ENCODE measurements around the gene ZBTB21. TPM values are rescaled to one million over a fixed set of nuclear protein-coding genes. Genes with fewer than 3 reads are reported as not detected.
A peak's percentile ranks its signal among the peaks of the same experiment; 100 is the strongest.

The ZBTB21 gene
- total and polyA plus RNA-seq, 9 of the 15 experiments (the other 6 are each of a cell fraction or from before 2014, with no cell fraction given) = 2.2 to 15.2 (median 8.7) TPM

GRCh38 chr21:41953831-41954653 is 56.1 kb downstream of the ZBTB21 start, which contains the start of gene C2CD2 (continued):
- TF ChIP-seq MYC (IDR thresholded peaks at IDR 0.05; ENCODE audit: low read depth, low read length) = peak; percentile 95
- TF ChIP-seq MYC (CRISPR knock-in tag; IDR thresholded peaks at IDR 0.05; ENCODE audit: borderline replicate concordance, low read depth) = no peak
- 0 out of 2 replicates have a peak, but pooled peaks have one; percentile 56 for TF ChIP-seq ZFPM2 (CRISPR knock-in tag; IDR thresholded peaks at IDR 0.05)
- no peak for TF ChIP-seq BACH1 (tag; IDR thresholded peaks at IDR 0.05)
- no peak for TF ChIP-seq MYNN (IDR thresholded peaks at IDR 0.05)
- TF ChIP-seq MYNN (CRISPR knock-in tag; IDR thresholded peaks at IDR 0.05) = no peak
- TF ChIP-seq ATF4 (CRISPR knock-in tag; IDR thresholded peaks at IDR 0.05) = no peak
- TF ChIP-seq CBX8 (IDR thresholded peaks at IDR 0.05; ENCODE audit: borderline replicate concordance, extremely low read depth, low read depth, low read length, poor library complexity, severe bottlenecking) = no peak
- TF ChIP-seq ILF3 (IDR thresholded peaks at IDR 0.05; ENCODE audit: borderline replicate concordance) = no peak
- TF ChIP-seq FOS (IDR thresholded peaks at IDR 0.05; ENCODE audit: extremely low read depth, insufficient read length) = no peak
- no peak; the same call in 1 of the 2 replicates for TF ChIP-seq CEBPB (tag; IDR thresholded peaks at IDR 0.05)
- no peak for TF ChIP-seq ZNF280B (CRISPR knock-in tag; IDR thresholded peaks at IDR 0.05)
- TF ChIP-seq ZBTB5 (IDR thresholded peaks at IDR 0.05) = 0 out of 2 replicates have a peak, but pooled peaks have one; percentile 17
- TF ChIP-seq BHLHE40 (IDR thresholded peaks at IDR 0.05; ENCODE audit: low read length) = peak; percentile 78
- no peak for TF ChIP-seq FOXJ2 (tag; IDR thresholded peaks at IDR 0.05)
- TF ChIP-seq ZBTB2 (IDR thresholded peaks at IDR 0.05) = peak; percentile 80
- no peak for TF ChIP-seq HOMEZ (CRISPR knock-in tag; IDR thresholded peaks at IDR 0.05)
- TF ChIP-seq ETS1 (conservative IDR thresholded peaks at IDR 0.05; ENCODE audit: control insufficient read depth, low read depth, low read length) = 0 out of 2 replicates have a peak, but pooled peaks have one; percentile 45

All from K562 (cell line).